Measurements from ENCODE around the gene TP53INP2. TPM values are rescaled to one million over a fixed set of nuclear protein-coding genes. Genes with fewer than 3 reads are reported as not detected.
"Not testable (repeated sequence)": the region's sequence is repeated elsewhere in the genome, so short reads cannot be mapped to it uniquely, and the experiment has no call there.

Gene TP53INP2, protein sequence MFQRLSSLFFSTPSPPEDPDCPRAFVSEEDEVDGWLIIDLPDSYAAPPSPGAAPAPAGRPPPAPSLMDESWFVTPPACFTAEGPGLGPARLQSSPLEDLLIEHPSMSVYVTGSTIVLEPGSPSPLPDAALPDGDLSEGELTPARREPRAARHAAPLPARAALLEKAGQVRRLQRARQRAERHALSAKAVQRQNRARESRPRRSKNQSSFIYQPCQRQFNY
- total RNA-seq (1 to 10 TPM; 3.5 to 3.6 TPM), polyA plus RNA-seq (1.1 TPM)

DNA sequence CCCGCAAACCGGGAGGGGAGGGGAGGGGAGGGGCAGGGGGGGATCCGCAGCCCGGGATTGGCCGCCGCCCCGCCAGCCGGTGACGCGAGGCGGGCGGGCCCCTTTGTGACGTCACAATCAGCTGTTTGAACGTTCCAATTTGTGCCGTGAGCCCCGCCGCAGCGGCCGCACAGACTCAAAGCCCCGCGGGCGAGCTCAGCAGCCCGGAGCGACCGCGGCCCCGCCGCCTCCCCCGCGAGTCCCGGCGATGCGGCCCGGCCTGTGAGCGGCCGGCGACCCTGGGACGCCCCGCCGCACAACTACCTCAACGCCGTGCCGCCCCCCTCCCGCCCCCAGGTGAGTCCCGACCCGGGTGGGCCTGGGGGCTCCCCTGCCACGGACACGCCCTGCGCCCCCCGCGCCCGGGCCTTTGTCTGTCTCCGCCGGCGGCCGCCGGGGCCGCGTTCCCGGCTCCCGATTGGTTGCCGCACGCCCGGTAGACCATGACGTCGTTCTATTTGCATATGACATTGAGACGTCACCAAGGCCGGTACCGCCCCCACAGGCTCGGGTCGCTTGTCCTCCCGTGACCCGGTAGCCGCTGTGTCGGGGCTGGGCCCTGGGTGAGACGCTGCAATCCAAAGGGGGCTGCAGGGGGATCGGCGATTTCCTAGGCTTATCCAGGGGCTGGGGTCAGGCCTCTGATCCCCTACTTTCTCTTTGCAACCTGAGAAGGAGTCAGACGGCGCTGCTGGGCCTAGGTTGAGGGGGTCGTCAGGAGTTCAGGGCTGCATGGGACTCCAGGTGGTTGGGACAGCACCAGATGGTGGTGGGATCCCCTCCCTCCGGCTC, at the start of gene TP53INP2:
TSS of gene TP53INP2 (plus strand) at position 168 of the 831 bp plus-strand sequence. CDS start 4,396 bp downstream, outside the sequence.
- H3K27ac Mint-ChIP-seq, result peak within 1 kb of the TSS; percentile 96 to 100 (median 98)
- DNase-seq, result peak; percentile 88 to 94 (median 90)
- peaks cover 3 to 4% of the 10 kb centered on the region in 2 donors for H3K27me3 Mint-ChIP-seq
- peak within 1 kb of the TSS; percentile 93 to 96 (median 94) for H3K4me3 Mint-ChIP-seq
- peaks cover 17 to 34% (median 20%) of the 10 kb centered on the region in 3 donors for H3K4me1 Mint-ChIP-seq
- ChIA-PET CTCF (interaction anchor here (1.4 to 2.2 kb wide), 3 partner anchors 65 to 392 kb away, joined by 4 to 9 read pairs (median 7); no protein-coding TSS in a partner anchor), POLR2A (interaction anchor here (0.7 to 1.3 kb wide), 3 partner anchors 23 to 188 kb away, joined by 3 to 9 read pairs (median 5); partner anchors contain the start of genes DYNLRB1 and PIGU)
- H3K36me3 Mint-ChIP-seq, result peaks cover 0 to 5% (median 0%) of the 10 kb centered on the region in 3 donors
- Histone ChIP-seq H3K4me1 (ENCODE audit: insufficient read depth, low read length) (peaks cover 16% of the 10 kb centered on the region), H3K9me3 (ENCODE audit: low read length) (no peaks in the 10 kb centered on the region), H3K27me3 (ENCODE audit: insufficient read depth, low read length, poor library complexity, severe bottlenecking) (no peaks in the 10 kb centered on the region), H3K36me3 (ENCODE audit: insufficient read depth, low read length) (no peaks in the 10 kb centered on the region), H3K4me3 (ENCODE audit: low read length) (peak within 1 kb of the TSS; percentile 81), H3K27ac (ENCODE audit: low read depth, low read length) (peak within 1 kb of the TSS; percentile 96)
- H3K9me3 Mint-ChIP-seq, result no peaks in the 10 kb centered on the region

GRCh38 chr20:34658654-34659053, 45.5 kb upstream of the TP53INP2 start:
- H3K4me3 Mint-ChIP-seq; H3K27ac Mint-ChIP-seq; CTCF ChIA-PET; H3K4me1 ChIP-seq (ENCODE audit: insufficient read depth, low read length); H3K27ac ChIP-seq (ENCODE audit: low read depth, low read length); POLR2A ChIA-PET; H3K9me3 ChIP-seq (ENCODE audit: low read length); H3K36me3 ChIP-seq (ENCODE audit: insufficient read depth, low read length); H3K9me3 Mint-ChIP-seq; DNase-seq; H3K4me3 ChIP-seq (ENCODE audit: low read length); H3K27me3 ChIP-seq (ENCODE audit: insufficient read depth, low read length, poor library complexity, severe bottlenecking); H3K27me3 Mint-ChIP-seq: not testable (repeated sequence)
- H3K36me3 Mint-ChIP-seq, result peaks cover 2 to 16% (median 5%) of the 10 kb centered on the region in 3 donors
- peaks cover 3 to 16% (median 15%) of the 10 kb centered on the region in 3 donors for H3K4me1 Mint-ChIP-seq

DNA sequence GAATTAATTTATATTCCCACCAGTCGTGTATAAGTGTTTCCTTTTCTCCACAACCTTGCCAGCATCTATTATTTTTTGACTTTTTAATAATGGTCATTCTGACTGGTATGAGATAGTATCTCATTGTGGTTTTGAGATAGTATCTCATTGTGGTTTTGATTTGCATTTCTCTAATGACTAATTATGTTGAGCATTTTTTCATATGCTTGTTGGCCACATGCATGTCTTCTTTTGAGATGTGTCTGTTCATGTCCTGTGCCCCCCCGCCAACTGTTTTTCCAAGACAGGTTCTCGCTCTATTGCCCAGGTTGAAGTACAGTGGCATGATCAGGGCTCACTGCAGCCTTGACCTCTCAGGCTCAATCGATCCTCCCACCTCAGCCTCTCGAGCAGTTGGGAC, 42.3 kb upstream of the TP53INP2 start:
- Mint-ChIP-seq H3K36me3 (peaks cover 0 to 12% (median 3%) of the 10 kb centered on the region in 3 donors), H3K4me1 (peaks cover 3 to 21% (median 16%) of the 10 kb centered on the region in 3 donors), H3K27ac (peak overlapping the region in 1 of 8 donors; percentile 15)
- H3K9me3 ChIP-seq (ENCODE audit: low read length); H3K36me3 ChIP-seq (ENCODE audit: insufficient read depth, low read length); H3K4me3 ChIP-seq (ENCODE audit: low read length); H3K4me1 ChIP-seq (ENCODE audit: insufficient read depth, low read length); H3K27me3 Mint-ChIP-seq; DNase-seq; H3K9me3 Mint-ChIP-seq; H3K4me3 Mint-ChIP-seq; H3K27me3 ChIP-seq (ENCODE audit: insufficient read depth, low read length, poor library complexity, severe bottlenecking); H3K27ac ChIP-seq (ENCODE audit: low read depth, low read length); CTCF ChIA-PET: not testable (repeated sequence)
- POLR2A ChIA-PET, result interaction anchor here (0.6 kb wide), 1 partner anchor 13 kb away, joined by 4 read pairs; no protein-coding TSS in a partner anchor

- no peak overlapping the region for H3K27ac ChIP-seq (ENCODE audit: low read depth, low read length)
- H3K9me3 ChIP-seq (ENCODE audit: low read length), result no peaks in the 10 kb centered on the region
- Mint-ChIP-seq H3K36me3 (peaks cover 0 to 7% (median 0%) of the 10 kb centered on the region in 3 donors), H3K27me3 (no peaks in the 10 kb centered on the region), H3K4me3 (no peak overlapping the region), H3K9me3 (no peaks in the 10 kb centered on the region), H3K4me1 (peaks cover 5 to 25% (median 16%) of the 10 kb centered on the region in 3 donors), H3K27ac (peak overlapping the region in 1 of 8 donors; percentile 8)
- no peaks in the 10 kb centered on the region for H3K36me3 ChIP-seq (ENCODE audit: insufficient read depth, low read length)
- CTCF ChIA-PET, result no interaction called here
- no peak for DNase-seq
- no peaks in the 10 kb centered on the region for H3K4me1 ChIP-seq (ENCODE audit: insufficient read depth, low read length)
- no peak overlapping the region for H3K4me3 ChIP-seq (ENCODE audit: low read length)
- POLR2A ChIA-PET, result no interaction called here
- H3K27me3 ChIP-seq (ENCODE audit: insufficient read depth, low read length, poor library complexity, severe bottlenecking), result no peaks in the 10 kb centered on the region
Observed at GRCh38 chr20:34663213-34663943, 40.8 kb upstream of the TP53INP2 start.

DNA sequence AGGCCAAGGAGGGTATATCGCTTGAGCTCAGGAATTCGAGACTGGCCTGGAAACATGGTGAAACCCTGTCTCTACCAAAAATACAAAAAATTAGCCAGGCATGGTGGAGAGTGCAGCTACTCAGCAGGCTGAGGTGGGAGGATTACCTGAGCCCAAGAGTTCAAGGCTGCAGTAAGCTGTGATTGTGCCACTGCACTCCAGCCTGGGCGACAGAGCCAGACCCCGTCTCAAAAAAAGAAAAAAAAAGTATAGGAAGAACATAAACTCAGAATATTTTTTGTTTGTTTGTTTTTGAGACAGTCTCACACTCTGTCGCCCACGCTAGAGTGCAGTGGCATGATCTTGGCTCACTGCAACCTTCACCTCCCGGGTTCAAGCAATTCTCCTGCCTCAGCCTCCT, 39.4 kb upstream of the TP53INP2 start:
- H3K4me3 Mint-ChIP-seq; H3K27ac ChIP-seq (ENCODE audit: low read depth, low read length); H3K27me3 Mint-ChIP-seq; H3K9me3 ChIP-seq (ENCODE audit: low read length); H3K36me3 Mint-ChIP-seq; H3K4me1 ChIP-seq (ENCODE audit: insufficient read depth, low read length); H3K36me3 ChIP-seq (ENCODE audit: insufficient read depth, low read length); CTCF ChIA-PET; H3K27ac Mint-ChIP-seq; DNase-seq; H3K27me3 ChIP-seq (ENCODE audit: insufficient read depth, low read length, poor library complexity, severe bottlenecking); H3K9me3 Mint-ChIP-seq; H3K4me3 ChIP-seq (ENCODE audit: low read length): not testable (repeated sequence)
- H3K4me1 Mint-ChIP-seq, result peaks cover 5 to 27% (median 16%) of the 10 kb centered on the region in 3 donors
- POLR2A ChIA-PET, result interaction anchor here (0.7 kb wide), 1 partner anchor 101 kb away, joined by 3 read pairs; no protein-coding TSS in a partner anchor

- H3K27ac ChIP-seq (ENCODE audit: low read depth, low read length), result no peak overlapping the region
- H3K27me3 ChIP-seq (ENCODE audit: insufficient read depth, low read length, poor library complexity, severe bottlenecking), result no peaks in the 10 kb centered on the region
- Mint-ChIP-seq H3K9me3 (no peaks in the 10 kb centered on the region), H3K27ac (peak overlapping the region in 1 of 8 donors; percentile 21), H3K36me3 (peaks cover 0 to 6% (median 0%) of the 10 kb centered on the region in 3 donors), H3K4me1 (peaks cover 0 to 14% (median 2%) of the 10 kb centered on the region in 3 donors), H3K4me3 (no peak overlapping the region), H3K27me3 (no peaks in the 10 kb centered on the region)
- no peak overlapping the region for H3K4me3 ChIP-seq (ENCODE audit: low read length)
- no peaks in the 10 kb centered on the region for H3K4me1 ChIP-seq (ENCODE audit: insufficient read depth, low read length)
- no peaks in the 10 kb centered on the region for H3K36me3 ChIP-seq (ENCODE audit: insufficient read depth, low read length)
- ChIA-PET CTCF (no interaction called here), POLR2A (interaction anchor here (0.6 kb wide), 1 partner anchor 24 kb away, joined by 4 read pairs; no protein-coding TSS in a partner anchor)
- H3K9me3 ChIP-seq (ENCODE audit: low read length), result no peaks in the 10 kb centered on the region
- DNase-seq, result no peak
Observed at GRCh38 chr20:34669094-34669493, 35.0 kb upstream of the TP53INP2 start.

GRCh38 chr20:34673412-34673811, 30.7 kb upstream of the TP53INP2 start:
- H3K27ac Mint-ChIP-seq, result no peak overlapping the region

More at GRCh38 chr20:34673412-34673811, 30.7 kb upstream of the TP53INP2 start:
- no peak overlapping the region for H3K27ac ChIP-seq (ENCODE audit: low read depth, low read length)
- H3K9me3 ChIP-seq (ENCODE audit: low read length), result no peaks in the 10 kb centered on the region
- H3K27me3 ChIP-seq (ENCODE audit: insufficient read depth, low read length, poor library complexity, severe bottlenecking), result no peaks in the 10 kb centered on the region
- no peak overlapping the region for H3K4me3 ChIP-seq (ENCODE audit: low read length)
- H3K4me1 ChIP-seq (ENCODE audit: insufficient read depth, low read length), result peaks cover 15% of the 10 kb centered on the region
- Mint-ChIP-seq H3K36me3 (peaks cover 0 to 8% (median 0%) of the 10 kb centered on the region in 3 donors), H3K9me3 (peaks cover 0 to 2% (median 0%) of the 10 kb centered on the region in 5 donors), H3K4me3 (no peak overlapping the region), H3K27me3 (no peaks in the 10 kb centered on the region), H3K4me1 (peaks cover 15 to 31% (median 17%) of the 10 kb centered on the region in 3 donors)
- POLR2A ChIA-PET, result interaction anchor here (0.6 kb wide), 1 partner anchor 109 kb away, joined by 3 read pairs; no protein-coding TSS in a partner anchor
- no peaks in the 10 kb centered on the region for H3K36me3 ChIP-seq (ENCODE audit: insufficient read depth, low read length)
- CTCF ChIA-PET, result no interaction called here
- DNase-seq, result no peak
